Left renal pelvis (tissue), 4 donors: ENCODE results near the gene ALKBH5. TPM values are rescaled to one million over a fixed set of nuclear protein-coding genes. Genes with fewer than 3 reads are reported as not detected.

ENCODE experiments used
- DNase-seq, 4 donors: peaks; one replicate each; pipeline ENCODE4 v3.0.0-alpha.2; 2013; ENCODE audit warnings: low read depth in 4 of 4, low spot score in 3 of 4
- polyA plus RNA-seq, 4 donors: library from polyadenylated mRNA; unstranded; fragments of 120-200 nt; gene quantifications; one replicate each; pipeline ENCODE4 v1.2.1, GENCODE V29; 2013; ENCODE audit not compliant: insufficient read length in 4 of 4

Gene ALKBH5
- polyA plus RNA-seq, 4 donors: 58.8 to 70.6 (median 67.5) TPM

GRCh38 chr17:18157354-18157985, 26.2 kb upstream of the ALKBH5 start:
- DNase-seq: no peak

- DNase-seq: peak; percentile 55 to 77 (median 62)
Observed at GRCh38 chr17:18158022-18158600, 25.5 kb upstream of the ALKBH5 start.

- no peak for DNase-seq
Observed at GRCh38 chr17:18159551-18160120, 24.0 kb upstream of the ALKBH5 start.

- DNase-seq: no peak
Observed at GRCh38 chr17:18160128-18160856, 23.3 kb upstream of the ALKBH5 start.

- DNase-seq: no peak
Observed at GRCh38 chr17:18161207-18162145, 22.2 kb upstream of the ALKBH5 start.

GRCh38 chr17:18163547-18163946, 20.1 kb upstream of the ALKBH5 start:
- no peak for DNase-seq

GRCh38 chr17:18166894-18167293, 16.7 kb upstream of the ALKBH5 start:
- DNase-seq: no peak

GRCh38 chr17:18167421-18167820, 16.2 kb upstream of the ALKBH5 start:
- DNase-seq: no peak

- DNase-seq: no peak
Observed at GRCh38 chr17:18172531-18173278, 10.9 kb upstream of the ALKBH5 start.

- DNase-seq: no peak
Observed at GRCh38 chr17:18173740-18174139, 9.9 kb upstream of the ALKBH5 start.

GRCh38 chr17:18176176-18176575, 7.5 kb upstream of the ALKBH5 start:
- no peak for DNase-seq

GRCh38 chr17:18177133-18177532, 6.5 kb upstream of the ALKBH5 start:
- no peak for DNase-seq

GRCh38 chr17:18177722-18178121, 5.9 kb upstream of the ALKBH5 start:
- no peak for DNase-seq

GRCh38 chr17:18179196-18179595, 4.4 kb upstream of the ALKBH5 start:
- DNase-seq: no peak

- no peak for DNase-seq
Observed at GRCh38 chr17:18179804-18180203, 3.8 kb upstream of the ALKBH5 start.

GRCh38 chr17:18181358-18181757, 2.3 kb upstream of the ALKBH5 start:
- no peak for DNase-seq

GRCh38 chr17:18182110-18182977, 1.3 kb upstream of the ALKBH5 start:
- DNase-seq: no peak

GRCh38 chr17:18182978-18183333, 672 bp upstream of the ALKBH5 start:
- DNase-seq: no peak
